ENCODE data around the gene RELT. TPM values are rescaled to one million over a fixed set of nuclear protein-coding genes. Genes with fewer than 3 reads are reported as not detected.

Gene RELT
- total RNA-seq, 1 experiment from 2014 or later: 7.8 TPM

GRCh38 chr11:73445980-73446379, 69.8 kb downstream of the RELT start:
- no peak overlapping the region for H3K4me2 ChIP-seq
- no peaks in the 10 kb centered on the region for H3K27me3 ChIP-seq (ENCODE audit: insufficient read depth, low read depth)
- no peaks in the 10 kb centered on the region for H3K9me2 ChIP-seq (ENCODE audit: insufficient read depth)
- TF ChIP-seq, protein P1, sequence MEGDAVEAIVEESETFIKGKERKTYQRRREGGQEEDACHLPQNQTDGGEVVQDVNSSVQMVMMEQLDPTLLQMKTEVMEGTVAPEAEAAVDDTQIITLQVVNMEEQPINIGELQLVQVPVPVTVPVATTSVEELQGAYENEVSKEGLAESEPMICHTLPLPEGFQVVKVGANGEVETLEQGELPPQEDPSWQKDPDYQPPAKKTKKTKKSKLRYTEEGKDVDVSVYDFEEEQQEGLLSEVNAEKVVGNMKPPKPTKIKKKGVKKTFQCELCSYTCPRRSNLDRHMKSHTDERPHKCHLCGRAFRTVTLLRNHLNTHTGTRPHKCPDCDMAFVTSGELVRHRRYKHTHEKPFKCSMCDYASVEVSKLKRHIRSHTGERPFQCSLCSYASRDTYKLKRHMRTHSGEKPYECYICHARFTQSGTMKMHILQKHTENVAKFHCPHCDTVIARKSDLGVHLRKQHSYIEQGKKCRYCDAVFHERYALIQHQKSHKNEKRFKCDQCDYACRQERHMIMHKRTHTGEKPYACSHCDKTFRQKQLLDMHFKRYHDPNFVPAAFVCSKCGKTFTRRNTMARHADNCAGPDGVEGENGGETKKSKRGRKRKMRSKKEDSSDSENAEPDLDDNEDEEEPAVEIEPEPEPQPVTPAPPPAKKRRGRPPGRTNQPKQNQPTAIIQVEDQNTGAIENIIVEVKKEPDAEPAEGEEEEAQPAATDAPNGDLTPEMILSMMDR (conservative IDR thresholded peaks at IDR 0.05): no peak
- no peak for TF ChIP-seq EZH2 (IDR thresholded peaks at IDR 0.05; ENCODE audit: low read depth)
- no peaks in the 10 kb centered on the region for H3K79me2 ChIP-seq (ENCODE audit: low read depth)
- no peaks in the 10 kb centered on the region for H3K36me3 ChIP-seq (ENCODE audit: low read depth)
- intact Hi-C loops (cut with micrococcal nuclease; ENCODE audit: unreplicated experiment): no loop called here
- no peak overlapping the region for H3K4me3 ChIP-seq
- POLR2A ChIA-PET (ENCODE audit: unreplicated experiment): interaction anchor here (1.1 kb wide), 1 partner anchor 124 kb away, joined by 3 read pairs; no protein-coding TSS in a partner anchor
- DNase-seq: no peak
- no peaks in the 10 kb centered on the region for H3K9me3 ChIP-seq (ENCODE audit: insufficient read depth, low read depth)
- no TSS peak for BruUV-seq (replicated peaks)
- no peak overlapping the region for H3K27ac ChIP-seq
- H2AFZ ChIP-seq: no peak overlapping the region
- H3K4me1 ChIP-seq (replicated peaks; ENCODE audit: insufficient read depth): no peaks in the 10 kb centered on the region
- CTCF ChIA-PET: no interaction called here
- H3F3A ChIP-seq (ENCODE audit: insufficient read depth, low read depth): no peaks in the 10 kb centered on the region
- no peaks in the 10 kb centered on the region for H4K20me1 ChIP-seq (ENCODE audit: insufficient read depth)

GRCh38 chr11:73446766-73447165, 70.6 kb downstream of the RELT start:
- Histone ChIP-seq H3K27me3 (ENCODE audit: insufficient read depth, low read depth) (no peaks in the 10 kb centered on the region), H3K79me2 (ENCODE audit: low read depth) (no peaks in the 10 kb centered on the region), H3K9me3 (ENCODE audit: insufficient read depth, low read depth) (no peaks in the 10 kb centered on the region), H3K4me3 (no peak overlapping the region), H2AFZ (no peak overlapping the region), H3K36me3 (ENCODE audit: low read depth) (no peaks in the 10 kb centered on the region), H3F3A (ENCODE audit: insufficient read depth, low read depth) (no peaks in the 10 kb centered on the region), H4K20me1 (ENCODE audit: insufficient read depth) (no peaks in the 10 kb centered on the region), H3K9me2 (ENCODE audit: insufficient read depth) (no peaks in the 10 kb centered on the region), H3K4me1 (replicated peaks; ENCODE audit: insufficient read depth) (no peaks in the 10 kb centered on the region), H3K4me2 (no peak overlapping the region), H3K27ac (no peak overlapping the region)
- TF ChIP-seq EZH2 (IDR thresholded peaks at IDR 0.05; ENCODE audit: low read depth): no peak
- TF ChIP-seq, protein P1 (conservative IDR thresholded peaks at IDR 0.05): no peak
- POLR2A ChIA-PET (ENCODE audit: unreplicated experiment): interaction anchor here (0.6 to 1.1 kb wide), 2 partner anchors 123 to 470 kb away, joined by 3 to 4 read pairs; no protein-coding TSS in a partner anchor
- no TSS peak for BruUV-seq (replicated peaks)
- intact Hi-C loops (cut with micrococcal nuclease; ENCODE audit: unreplicated experiment): no loop called here
- CTCF ChIA-PET: no interaction called here
- no peak for DNase-seq

Other genes starting within 250 kb of the RELT start
- 20.5 and 22.6 TPM in 2 replicates for gene FCHSD2, start 234.1 kb upstream of the RELT start, total RNA-seq (2021)
- gene P2RY2, start 158.1 kb upstream of the RELT start, total RNA-seq (2021): 19.8 and 22.5 TPM in 2 replicates
- 29.7 and 34.7 TPM in 2 replicates for gene P2RY6, start 104.1 kb upstream of the RELT start, total RNA-seq (2021)
- 56.9 and 62.1 TPM in 2 replicates for gene ARHGEF17, start 68.1 kb upstream of the RELT start, total RNA-seq (2021)
- gene FAM168A, start 221.7 kb downstream of the RELT start, total RNA-seq (2021): 38.6 and 51.2 TPM in 2 replicates